GM10248 (cell line): Measurements from ENCODE around the gene ADAMTSL3.

Source experiments
- CTCF ChIA-PET: fragments of 300-600 bp; sonication (Branson Sonifier 250); formaldehyde crosslinking; extraction: SDS; loops from one replicate; lab custom pipeline; 2021; ENCODE audit warnings: antibody characterized with exemption; lab: Yijun Ruan, JAX
- POLR2A ChIA-PET: fragments of 350-650 bp; sonication (Branson Sonifier 250); formaldehyde crosslinking; extraction: SDS; loops from one replicate; lab custom pipeline; 2020; ENCODE audit warnings: antibody characterized with exemption; lab: Yijun Ruan, JAX
- DNase-seq: peaks from one replicate; pipeline ENCODE4 v3.0.0; 2012; ENCODE audit errors: extremely low spot score
- TF ChIP-seq, protein P1 (sequence below): IDR thresholded peaks from 2 replicates; pipeline ENCODE4 v1.5.1; 2012; ENCODE audit warnings: mild to moderate bottlenecking, low read depth; ENCODE audit errors: extremely low read depth, missing control alignments, control extremely low read depth

ADAMTSL3 gene

DNA sequence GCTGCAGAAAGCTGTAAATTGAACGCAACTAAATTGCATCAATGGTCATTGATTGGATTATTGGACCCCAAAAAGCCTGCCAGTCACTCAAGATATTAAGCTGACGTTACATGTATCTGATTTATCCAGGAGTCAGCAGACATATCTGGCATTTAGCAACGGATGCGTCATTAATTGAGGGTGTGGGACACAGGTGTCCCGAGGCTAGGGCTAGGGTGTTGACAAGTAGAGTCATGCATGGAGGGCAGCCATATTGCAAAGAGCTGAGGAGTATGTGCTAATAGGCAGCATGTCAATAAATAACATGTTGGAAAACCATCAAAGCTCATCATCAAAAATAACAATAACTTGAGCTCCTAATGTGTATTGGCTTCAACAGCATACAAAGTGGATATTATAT, 347.1 kb downstream of the ADAMTSL3 start:
- DNase-seq = no peak
- ChIA-PET POLR2A (no interaction called here), CTCF (interaction anchor here (0.7 to 1.3 kb wide), 4 partner anchors 8 to 24 kb away, joined by 3 to 6 read pairs (median 3); no protein-coding TSS in a partner anchor)
- TF ChIP-seq, protein P1, sequence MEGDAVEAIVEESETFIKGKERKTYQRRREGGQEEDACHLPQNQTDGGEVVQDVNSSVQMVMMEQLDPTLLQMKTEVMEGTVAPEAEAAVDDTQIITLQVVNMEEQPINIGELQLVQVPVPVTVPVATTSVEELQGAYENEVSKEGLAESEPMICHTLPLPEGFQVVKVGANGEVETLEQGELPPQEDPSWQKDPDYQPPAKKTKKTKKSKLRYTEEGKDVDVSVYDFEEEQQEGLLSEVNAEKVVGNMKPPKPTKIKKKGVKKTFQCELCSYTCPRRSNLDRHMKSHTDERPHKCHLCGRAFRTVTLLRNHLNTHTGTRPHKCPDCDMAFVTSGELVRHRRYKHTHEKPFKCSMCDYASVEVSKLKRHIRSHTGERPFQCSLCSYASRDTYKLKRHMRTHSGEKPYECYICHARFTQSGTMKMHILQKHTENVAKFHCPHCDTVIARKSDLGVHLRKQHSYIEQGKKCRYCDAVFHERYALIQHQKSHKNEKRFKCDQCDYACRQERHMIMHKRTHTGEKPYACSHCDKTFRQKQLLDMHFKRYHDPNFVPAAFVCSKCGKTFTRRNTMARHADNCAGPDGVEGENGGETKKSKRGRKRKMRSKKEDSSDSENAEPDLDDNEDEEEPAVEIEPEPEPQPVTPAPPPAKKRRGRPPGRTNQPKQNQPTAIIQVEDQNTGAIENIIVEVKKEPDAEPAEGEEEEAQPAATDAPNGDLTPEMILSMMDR = no peak

DNA sequence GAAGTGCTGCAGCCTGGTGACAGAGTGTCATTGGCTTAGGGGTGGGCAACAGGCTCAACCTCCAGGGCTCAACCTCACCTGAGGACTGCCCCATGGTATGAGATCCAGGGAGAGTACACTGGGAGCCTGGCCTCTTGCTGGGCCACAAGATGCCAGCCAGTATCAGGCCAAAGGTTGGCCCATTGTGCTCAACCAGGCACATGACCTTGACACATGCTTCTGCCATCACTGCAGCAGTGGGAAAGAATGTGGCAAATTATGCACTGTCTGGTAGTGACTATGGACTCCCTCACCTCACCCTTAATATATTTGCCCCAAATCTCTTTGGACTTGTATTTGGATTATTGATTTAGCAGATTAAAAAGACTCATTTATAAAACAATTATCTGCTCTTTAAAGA, 347.7 kb downstream of the ADAMTSL3 start:
- CTCF ChIA-PET = interaction anchor here (0.7 to 1.3 kb wide), 4 partner anchors 8 to 24 kb away, joined by 3 to 6 read pairs (median 3); no protein-coding TSS in a partner anchor
- POLR2A ChIA-PET = no interaction called here
- TF ChIP-seq, protein P1 = no peak
- DNase-seq = no peak

DNA sequence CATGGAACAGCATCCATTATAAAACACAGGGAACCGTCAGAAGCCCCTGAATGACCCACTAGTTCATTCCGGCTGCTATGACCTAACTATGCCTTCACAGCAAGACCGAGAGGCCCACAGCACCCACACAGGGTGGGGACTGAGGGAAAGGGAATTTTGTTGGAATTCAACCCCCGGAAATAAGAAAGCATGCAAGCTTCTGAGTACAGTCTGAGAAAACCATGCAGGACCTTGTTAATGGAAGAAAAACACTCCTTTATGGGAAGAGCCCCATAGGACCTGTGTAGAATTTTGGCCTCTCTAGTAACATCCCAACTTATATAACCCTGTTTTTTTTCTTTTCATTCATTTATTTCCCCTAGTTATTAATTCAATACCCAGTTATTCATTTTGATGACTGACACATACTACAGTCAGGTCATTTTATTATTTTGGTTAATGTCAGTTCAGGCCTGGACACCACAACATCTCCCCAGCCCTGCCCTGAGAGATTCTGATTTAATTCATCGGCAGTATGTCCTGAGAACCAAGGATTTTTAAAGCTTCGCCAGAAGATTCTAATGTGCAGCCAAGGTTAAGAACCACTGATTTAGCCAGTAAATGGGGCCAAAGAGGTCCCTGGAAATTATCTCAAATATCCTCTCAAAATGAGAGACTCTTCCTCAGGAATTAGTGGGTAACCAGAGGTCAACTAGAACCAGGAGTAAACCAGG, 350.0 kb downstream of the ADAMTSL3 start:
- TF ChIP-seq, protein P1 = no peak
- POLR2A ChIA-PET = no interaction called here
- CTCF ChIA-PET = interaction anchor here (1.0 to 3.7 kb wide), 2 partner anchors 11 to 437 kb away, joined by 3 to 21 read pairs; no protein-coding TSS in a partner anchor
- DNase-seq = no peak

DNA sequence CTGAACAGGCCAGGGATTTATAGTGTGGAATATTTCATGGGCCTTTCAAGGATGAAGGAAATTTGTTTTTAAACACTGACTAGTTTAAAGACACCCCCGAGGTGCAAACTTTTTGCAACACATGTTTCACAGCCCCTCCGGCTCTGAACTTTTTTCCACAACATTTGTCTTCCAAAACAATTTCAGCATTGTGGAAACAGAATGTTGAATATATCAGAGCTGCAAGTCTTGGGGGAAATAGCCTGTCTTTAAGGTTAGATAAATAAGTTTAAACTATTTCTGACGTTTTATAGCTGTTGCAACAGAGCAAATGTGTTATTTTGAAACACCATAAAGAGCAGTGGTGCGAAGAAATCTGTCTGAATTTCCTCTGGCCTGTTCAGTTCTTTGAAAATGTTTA, 352.5 kb downstream of the ADAMTSL3 start:
- POLR2A ChIA-PET = no interaction called here
- TF ChIP-seq, protein P1 = no peak
- no peak for DNase-seq
- CTCF ChIA-PET = interaction anchor here (1.2 to 3.7 kb wide), 3 partner anchors 12 to 18 kb away, joined by 3 to 21 read pairs (median 4); no protein-coding TSS in a partner anchor

DNA sequence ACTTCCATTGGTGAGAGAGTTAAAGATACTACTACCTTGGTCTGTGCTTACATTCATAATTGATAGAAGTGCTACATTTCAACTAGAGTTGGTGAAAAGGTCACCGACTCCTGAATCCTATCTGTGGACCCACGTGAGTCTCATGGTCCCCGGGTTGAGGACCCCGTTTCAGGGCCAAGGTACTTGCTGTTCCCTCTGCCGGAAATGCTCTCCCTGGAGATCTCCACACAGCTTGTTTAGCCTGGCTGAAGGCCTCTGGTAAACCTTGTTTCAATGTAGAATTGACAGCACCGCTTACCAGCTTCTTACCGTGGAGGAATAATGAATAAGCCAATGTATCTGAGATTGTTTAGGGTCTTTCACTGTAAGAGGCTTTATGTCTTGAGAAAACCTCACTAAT, 355.7 kb downstream of the ADAMTSL3 start:
- ChIA-PET POLR2A (no interaction called here), CTCF (interaction anchor here (1.2 kb wide), 1 partner anchor 633 kb away, joined by 3 read pairs; no protein-coding TSS in a partner anchor)
- DNase-seq = no peak
- TF ChIP-seq, protein P1 = no peak

DNA sequence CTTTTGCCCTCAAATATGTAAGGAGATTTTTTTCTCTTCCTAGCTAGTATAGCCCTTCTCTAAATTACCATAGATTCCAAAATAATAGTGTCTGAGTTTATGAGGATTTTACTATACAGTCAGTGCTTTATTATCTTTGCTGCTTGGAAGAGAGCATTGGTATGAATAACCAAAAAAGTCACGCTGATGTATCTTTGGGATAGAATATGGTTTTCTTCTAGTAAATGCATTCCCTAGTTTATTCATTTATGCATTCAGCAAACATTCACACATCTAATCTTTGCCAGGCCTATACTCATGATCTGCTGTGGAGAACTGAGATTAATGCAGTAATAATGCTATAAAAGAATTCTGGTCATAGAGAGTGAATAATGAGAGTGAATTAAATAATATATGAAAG, 356.3 kb downstream of the ADAMTSL3 start:
- DNase-seq = no peak
- TF ChIP-seq, protein P1 = no peak
- ChIA-PET CTCF (interaction anchor here (1.2 to 3.4 kb wide), 4 partner anchors 13 to 634 kb away, joined by 3 to 14 read pairs (median 4); no protein-coding TSS in a partner anchor), POLR2A (no interaction called here)
